D721Med (cell line): ENCODE data around the gene TAS2R1.
A peak's percentile ranks its signal among the peaks of the same experiment; 100 is the strongest.

ENCODE experiments used
- DNase-seq: peaks from one replicate; pipeline ENCODE4 v3.0.0; 2011; ENCODE audit warnings: low spot score; ENCODE audit not compliant: insufficient read length
- FAIRE-seq: peaks from 2 replicates; lab custom pipeline; 2011; peaks lifted over from hg19 to GRCh38; lab: Jason Lieb, UNC
- TF ChIP-seq, protein P1 (sequence below): IDR thresholded peaks from 2 replicates; pipeline ENCODE4 v1.5.1; 2012; ENCODE audit warnings: mild to moderate bottlenecking, control low read depth; ENCODE audit not compliant: insufficient read depth; ENCODE audit errors: missing control alignments

The TAS2R1 gene

DNA sequence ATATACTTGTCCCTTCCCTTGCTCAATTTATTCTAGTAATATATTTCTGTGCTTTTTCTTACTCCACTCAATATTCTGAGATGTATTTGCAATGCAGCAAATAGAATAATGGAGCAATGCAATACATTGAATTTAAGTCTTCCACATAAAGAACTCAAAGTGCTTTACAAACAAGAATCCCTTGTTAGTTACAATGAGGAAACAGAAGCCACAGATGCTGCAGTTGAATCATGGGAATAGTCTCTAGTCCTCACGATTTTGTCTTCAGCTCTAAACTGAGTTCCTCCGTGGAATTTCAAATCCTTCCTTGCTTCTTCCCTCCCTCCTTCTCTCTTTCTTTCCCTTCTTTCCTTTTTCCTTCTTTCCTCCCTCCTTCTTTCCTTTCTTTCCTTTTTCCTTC, 12.5 kb upstream of the TAS2R1 start:
- no peak for FAIRE-seq
- no peak for DNase-seq
- TF ChIP-seq, protein P1, sequence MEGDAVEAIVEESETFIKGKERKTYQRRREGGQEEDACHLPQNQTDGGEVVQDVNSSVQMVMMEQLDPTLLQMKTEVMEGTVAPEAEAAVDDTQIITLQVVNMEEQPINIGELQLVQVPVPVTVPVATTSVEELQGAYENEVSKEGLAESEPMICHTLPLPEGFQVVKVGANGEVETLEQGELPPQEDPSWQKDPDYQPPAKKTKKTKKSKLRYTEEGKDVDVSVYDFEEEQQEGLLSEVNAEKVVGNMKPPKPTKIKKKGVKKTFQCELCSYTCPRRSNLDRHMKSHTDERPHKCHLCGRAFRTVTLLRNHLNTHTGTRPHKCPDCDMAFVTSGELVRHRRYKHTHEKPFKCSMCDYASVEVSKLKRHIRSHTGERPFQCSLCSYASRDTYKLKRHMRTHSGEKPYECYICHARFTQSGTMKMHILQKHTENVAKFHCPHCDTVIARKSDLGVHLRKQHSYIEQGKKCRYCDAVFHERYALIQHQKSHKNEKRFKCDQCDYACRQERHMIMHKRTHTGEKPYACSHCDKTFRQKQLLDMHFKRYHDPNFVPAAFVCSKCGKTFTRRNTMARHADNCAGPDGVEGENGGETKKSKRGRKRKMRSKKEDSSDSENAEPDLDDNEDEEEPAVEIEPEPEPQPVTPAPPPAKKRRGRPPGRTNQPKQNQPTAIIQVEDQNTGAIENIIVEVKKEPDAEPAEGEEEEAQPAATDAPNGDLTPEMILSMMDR, result no peak

DNA sequence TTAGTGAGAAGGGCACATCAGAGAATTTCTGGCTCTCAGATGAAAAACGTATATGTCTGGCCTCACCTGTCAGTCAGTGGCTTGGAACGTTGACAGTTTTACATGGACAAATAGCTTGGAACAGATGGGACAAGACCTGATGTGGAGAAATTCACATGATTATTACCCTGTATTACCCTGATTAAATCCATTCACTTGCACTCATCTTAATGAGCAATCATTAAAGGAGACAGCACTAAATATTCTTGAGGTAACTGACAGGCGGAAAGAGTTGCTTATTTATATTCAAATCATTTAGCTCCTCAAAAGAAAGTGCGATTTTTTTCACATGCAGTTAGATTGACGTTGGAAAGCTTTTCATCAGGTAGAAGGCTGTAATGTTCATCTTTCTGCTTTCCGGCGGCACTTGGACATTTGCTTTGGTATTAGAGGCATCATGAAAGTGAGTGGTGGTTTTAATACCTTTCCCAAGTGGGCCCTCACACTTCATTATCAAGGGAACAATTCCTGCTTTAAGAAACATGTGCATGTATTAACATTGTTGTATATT, 11.7 kb upstream of the TAS2R1 start:
- FAIRE-seq (peak; percentile 64), DNase-seq (peak; percentile 13)
- TF ChIP-seq, protein P1, result no peak

DNA sequence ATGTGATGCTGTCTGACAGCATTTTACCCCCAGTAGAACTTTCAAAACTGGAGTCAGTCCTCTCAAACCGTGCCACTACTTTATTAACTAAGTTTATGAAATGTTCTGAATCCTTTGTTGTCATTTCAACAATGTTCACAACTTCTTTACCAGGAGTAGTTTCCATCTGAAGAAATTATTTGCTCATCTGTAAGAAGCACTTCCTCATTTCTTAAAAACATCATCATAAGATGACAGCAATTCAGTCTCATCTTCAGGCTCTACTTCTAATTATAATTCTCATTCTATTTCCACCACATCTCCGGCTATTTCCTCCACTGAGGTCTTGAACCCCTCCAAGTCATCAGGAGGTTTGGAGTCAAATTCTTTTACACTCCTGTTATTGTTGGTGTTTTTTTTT, 2.3 kb upstream of the TAS2R1 start:
- TF ChIP-seq, protein P1, result no peak
- DNase-seq (no peak), FAIRE-seq (no peak)

DNA sequence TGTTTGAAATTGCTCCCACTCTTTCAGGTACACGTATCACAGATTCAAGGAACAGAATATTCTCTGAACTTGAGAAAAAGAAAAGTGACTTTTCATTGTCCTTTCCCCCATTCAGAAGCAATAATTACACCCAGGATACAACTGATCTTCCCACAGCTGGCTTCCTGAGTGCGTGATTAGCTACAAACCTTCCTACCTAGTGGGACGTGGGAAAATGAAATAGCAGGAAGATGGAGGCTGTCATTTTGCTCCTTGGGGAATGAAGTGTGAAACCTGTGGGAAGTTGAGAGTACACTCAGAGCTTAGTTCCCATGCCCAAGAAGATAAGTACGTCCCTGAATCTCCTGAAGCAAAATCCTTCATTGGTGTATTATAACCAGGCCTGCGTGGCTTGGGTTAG, 2.6 kb downstream of the TAS2R1 start:
- FAIRE-seq, result no peak
- DNase-seq, result no peak
- TF ChIP-seq, protein P1, result no peak

DNA sequence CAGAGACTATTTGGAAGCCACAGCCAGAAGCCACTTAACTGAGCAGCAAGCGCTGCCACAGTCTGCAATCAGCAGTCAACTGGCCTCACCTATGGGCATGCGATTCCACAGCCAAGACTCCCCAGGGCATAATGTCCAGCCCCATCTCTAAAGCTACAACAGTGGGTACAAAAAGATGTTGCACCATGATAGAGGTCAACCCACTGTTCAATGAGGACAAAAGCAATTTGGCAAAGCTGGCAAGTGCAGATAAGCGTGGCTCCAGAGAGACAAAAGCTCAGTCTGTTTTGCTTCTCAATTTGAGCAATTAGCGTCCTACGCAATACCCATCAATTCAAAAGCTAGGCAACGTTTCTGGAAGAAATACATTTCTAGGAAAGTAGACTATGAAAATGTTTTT, 3.2 kb downstream of the TAS2R1 start:
- TF ChIP-seq, protein P1, result no peak

DNA sequence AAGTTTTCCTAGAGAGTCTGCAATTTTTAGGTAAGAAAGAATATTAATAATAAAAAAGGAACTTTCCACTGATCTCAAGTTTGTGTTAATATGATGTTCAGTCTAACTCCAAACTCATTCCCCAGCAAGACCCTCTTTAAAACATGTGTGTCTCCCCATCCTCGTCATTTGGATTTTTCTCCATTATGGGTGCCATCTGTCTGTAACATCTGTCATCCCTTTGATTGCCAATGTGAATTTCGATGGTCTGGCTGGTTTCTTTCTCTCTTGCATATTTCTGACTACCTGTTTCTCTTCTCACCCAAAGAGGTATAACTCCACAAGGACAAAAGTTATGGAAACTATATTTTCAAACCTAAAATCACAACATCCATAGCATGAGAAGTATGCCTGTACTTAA, 4.4 kb downstream of the TAS2R1 start:
- no peak for FAIRE-seq
- no peak for DNase-seq
- TF ChIP-seq, protein P1, result no peak

More for the DNA sequence above, 3.2 kb downstream of the TAS2R1 start:
- FAIRE-seq, result no peak
- DNase-seq, result no peak

DNA sequence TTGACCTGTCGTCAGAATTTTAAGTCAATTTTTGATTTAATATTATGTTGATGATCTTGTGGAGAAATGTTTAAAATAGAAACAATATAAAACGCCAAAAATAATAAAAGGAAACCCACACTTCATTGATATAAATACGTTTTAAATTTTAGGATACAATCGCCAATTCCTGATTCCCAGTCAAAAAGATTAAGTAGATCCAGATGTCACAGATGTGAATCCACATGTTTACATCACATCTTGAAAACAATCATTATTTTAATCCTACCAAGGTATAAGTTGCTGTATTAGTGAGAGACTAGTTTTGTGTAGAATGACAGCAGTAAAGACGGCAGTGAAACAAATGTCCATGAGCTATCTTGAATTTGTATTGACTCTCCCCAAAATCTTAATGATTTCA, 4.9 kb downstream of the TAS2R1 start:
- TF ChIP-seq, protein P1, result no peak
- DNase-seq, result no peak
- no peak for FAIRE-seq
